GM12878 (cell line): ENCODE data around the gene CNNM2. TPM values are rescaled to one million over a fixed set of nuclear protein-coding genes. Genes with fewer than 3 reads are reported as not detected.

ENCODE experiments used
- ATAC-seq: fragments of 200-7000 bp; cut with Tn5 transposase; 3 replicates; pipeline ENCODE4 v1.9.1; 2020; ENCODE audit warnings: mild to moderate bottlenecking, moderate library complexity
- BruUV-seq: library from RNA; stranded (reverse); fragments of 400-500 nt; replicated peaks from 2 replicates; lab custom pipeline; 2021; lab: Mats Ljungman, UMichigan
- CTCF ChIA-PET: fragments of 300-600 bp; sonication (Branson Sonifier 250); formaldehyde crosslinking; extraction: SDS; loops from one replicate; lab custom pipeline; 2021; ENCODE audit warnings: inconsistent platforms; lab: Yijun Ruan, JAX
- POLR2A ChIA-PET: fragments of 350-600 bp; formaldehyde crosslinking; extraction: SDS; loops from one replicate; lab custom pipeline; 2021; ENCODE audit warnings: inconsistent platforms; lab: Charles Lee
- RAD21 ChIA-PET: fragments of 300-600 bp; sonication (Branson Sonifier 250); formaldehyde crosslinking; loops from one replicate; lab custom pipeline; 2023; ENCODE audit warnings: antibody characterized with exemption; ENCODE audit not compliant: unreplicated experiment; lab: Charles Lee
- SMC1A ChIA-PET: fragments of 300-600 bp; sonication (Branson Sonifier 250); formaldehyde crosslinking; loops from one replicate; lab custom pipeline; 2023; ENCODE audit not compliant: unreplicated experiment, uncharacterized antibody; lab: Charles Lee
- DNase-seq: peaks from one replicate; pipeline ENCODE4 v3.0.0-alpha.2; 2011; ENCODE audit warnings: low read depth, low spot score
- FAIRE-seq: peaks from 3 replicates; lab custom pipeline; 2011; peaks lifted over from hg19 to GRCh38; lab: Jason Lieb, UNC
- H2AFZ ChIP-seq: 2 replicates; pipeline ENCODE4 v1.6.0; 2011; ENCODE audit warnings: low read depth, low read length, control low read depth; ENCODE audit not compliant: control insufficient read depth
- H3K27ac ChIP-seq: 2 replicates; pipeline ENCODE4 v1.5.1; 2011; ENCODE audit warnings: control low read depth; ENCODE audit not compliant: control insufficient read depth, insufficient read depth
- H3K27me3 ChIP-seq, 2 experiments: replicated peaks in 1 of 2; 2 replicates each; pipeline versions ENCODE4 v1.6.0 to v1.6.1; 2011; ENCODE audit warnings: low read length in 1 of 2; ENCODE audit not compliant: control insufficient read depth in 2 of 2, insufficient read depth in 2 of 2
- H3K36me3 ChIP-seq, 2 experiments: 2 replicates each; pipeline ENCODE4 v1.5.1; 2011; ENCODE audit warnings: low read length in 1 of 2; ENCODE audit not compliant: control insufficient read depth in 2 of 2, insufficient read depth in 2 of 2
- H3K4me1 ChIP-seq: 2 replicates; pipeline ENCODE4 v1.6.1; 2011; ENCODE audit warnings: mild to moderate bottlenecking, low read length, moderate library complexity, mixed read lengths; ENCODE audit not compliant: control insufficient read depth, insufficient read depth
- H3K4me2 ChIP-seq: 2 replicates; pipeline ENCODE4 v1.6.0; 2011; ENCODE audit warnings: control low read depth; ENCODE audit not compliant: control insufficient read depth, insufficient read depth
- H3K4me3 ChIP-seq: fragments of 200-600 bp; sonication (generic); 2 replicates; pipeline ENCODE4 v1.5.1; 2016
- H3K79me2 ChIP-seq: 2 replicates; pipeline ENCODE4 v1.6.0; 2011; ENCODE audit warnings: low read length; ENCODE audit not compliant: control insufficient read depth, insufficient read depth
- H3K9ac ChIP-seq: 2 replicates; pipeline ENCODE4 v1.8.0; 2011; ENCODE audit warnings: low read length, control low read depth, mixed read lengths; ENCODE audit not compliant: control insufficient read depth, insufficient read depth
- H3K9me3 ChIP-seq: replicated peaks from 3 replicates; pipeline ENCODE4 v1.5.1; 2011; ENCODE audit warnings: mild to moderate bottlenecking, low read length; ENCODE audit not compliant: control insufficient read depth, insufficient read depth
- H4K20me1 ChIP-seq: 2 replicates; pipeline ENCODE4 v1.6.0; 2011; ENCODE audit not compliant: control insufficient read depth, insufficient read depth
- BRCA1 ChIP-seq: IDR thresholded peaks from 2 replicates; pipeline ENCODE4 v1.6.1; 2011; ENCODE audit warnings: low read depth, low read length, improper control_type of control experiment
- GABPA ChIP-seq: IDR thresholded peaks from 2 replicates; pipeline ENCODE4 v1.6.1; 2014; ENCODE audit warnings: antibody characterized with exemption, low read depth, mild to moderate bottlenecking, inconsistent platforms
- JUND ChIP-seq: IDR thresholded peaks from 2 replicates; pipeline ENCODE4 v1.6.1; 2012; ENCODE audit warnings: low read depth, mild to moderate bottlenecking, low read length, improper control_type of control experiment, moderate library complexity
- MYC ChIP-seq: IDR thresholded peaks from 2 replicates; pipeline ENCODE4 v1.6.1; 2011; ENCODE audit warnings: mild to moderate bottlenecking, low read length, moderate library complexity, inconsistent platforms; ENCODE audit not compliant: insufficient read depth, insufficient replicate concordance, insufficient read length, severe bottlenecking
- RAD21 ChIP-seq: IDR thresholded peaks from 2 replicates; pipeline ENCODE4 v1.6.1; 2011; ENCODE audit warnings: mild to moderate bottlenecking, low read depth, low read length, moderate library complexity; ENCODE audit not compliant: insufficient read depth
- RAD51 ChIP-seq: fragments of 450-650 bp; IDR thresholded peaks from 2 replicates; pipeline ENCODE4 v1.6.1; 2016; ENCODE audit warnings: moderate library complexity, mild to moderate bottlenecking, inconsistent platforms
- ZNF622 ChIP-seq: fragments of 450-650 bp; IDR thresholded peaks from 2 replicates; pipeline ENCODE4 v1.6.1; 2017; ENCODE audit warnings: mild to moderate bottlenecking, inconsistent platforms
- WGBS: methylation state at CpG from one replicate; pipeline ENCODE4 v1.1.6; 2016; ENCODE audit warnings: low lambda C conversion rate; ENCODE audit not compliant: insufficient replicate concordance, insufficient coverage; ENCODE audit errors: missing lambda C conversion rate; 5-methylcytosine and 5-hydroxymethylcytosine counted together
- in situ Hi-C: fragments of 300-500 bp; cut with MboI; formaldehyde crosslinking; loops from 9 replicates; pipeline ENCODE4 v1.14.3; 2018; ENCODE audit warnings: mixed read lengths
- intact Hi-C: fragments of 100-400 bp; cut with micrococcal nuclease; formaldehyde crosslinking; loops from one replicate; pipeline ENCODE4 v1.14.2; 2022; ENCODE audit not compliant: unreplicated experiment
- polyA plus RNA-seq, 11 experiments: library from polyadenylated mRNA; depleted of rRNA in 4 of 11; unstranded in 6 of 11; stranded (reverse) in 5 of 11; fragments of >200 nt; fragmentation: Nextera tagmentation in 4 of 11; fragmentation: Illumina TruSeq in 1 of 11; extraction: Ambion mirVana in 4 of 11; extraction: Trizol in 1 of 11; gene quantifications; 1 replicate in 1 of 11; 2 replicates in 10 of 11; pipeline versions ENCODE4 v1.2.1 to v1.2.3, GENCODE V29; 2011 to 2016; ENCODE audit warnings: inconsistent platforms in 2 of 11, missing spikeins in 2 of 11, low read depth in 1 of 11
- total RNA-seq, 4 experiments: library from RNA; depleted of rRNA in 3 of 4; stranded (reverse); fragments of >200 nt in 3 of 4; fragmentation: Illumina TruSeq in 1 of 4; extraction: Trizol in 1 of 4; gene quantifications; 2 replicates each; pipeline versions ENCODE4 v1.2.1 to v1.2.3, GENCODE V29; 2013 to 2021
- TF ChIP-seq, protein P1 (sequence below), 3 experiments: IDR thresholded peaks in 2 of 3; conservative IDR thresholded peaks in 1 of 3; 2 replicates each; pipeline ENCODE4 v1.5.1; 2011; ENCODE audit warnings: low read depth in 3 of 3, low read length in 3 of 3, mild to moderate bottlenecking in 3 of 3, control low read depth in 2 of 3, moderate library complexity in 2 of 3, inconsistent platforms in 1 of 3, mixed read lengths in 1 of 3; ENCODE audit not compliant: control insufficient read depth in 2 of 3, insufficient read depth in 1 of 3; ENCODE audit errors: extremely low read depth in 1 of 3

Gene CNNM2
- total and polyA plus RNA-seq, 10 of the 15 experiments (the other 5 are each of a cell fraction or from before 2014, with no cell fraction given), result 0.18 to 7.3 (median 2.5) TPM

DNA sequence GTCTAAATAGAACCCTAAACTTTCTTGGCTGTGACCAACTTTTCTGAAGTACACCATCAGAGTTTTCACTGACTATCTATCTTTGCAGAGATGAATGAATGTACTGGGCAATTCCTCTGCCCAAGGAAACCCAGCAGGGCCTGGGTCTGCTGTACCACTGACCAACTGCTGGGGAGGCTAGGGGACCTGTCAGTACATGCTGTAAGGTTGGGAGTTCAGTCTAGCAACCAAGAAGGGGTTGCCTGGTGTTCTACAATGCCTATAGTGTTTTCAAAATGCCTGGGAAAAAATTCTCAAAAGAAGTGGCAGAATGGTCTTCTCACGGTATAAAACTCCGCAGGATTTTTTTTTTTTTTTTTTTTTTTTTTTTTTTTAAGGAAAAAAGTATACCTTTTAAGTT lies 168.7 kb downstream of the CNNM2 start:
- intact Hi-C loops (no loop called here), in situ Hi-C loops (no loop called here)
- no peak overlapping the region for H3K27ac ChIP-seq
- H3K4me1 ChIP-seq, result no peaks in the 10 kb centered on the region
- FAIRE-seq, result no peak
- no peak overlapping the region for H3K9ac ChIP-seq
- BruUV-seq, result no TSS peak
- DNase-seq, result no peak
- no peaks in the 10 kb centered on the region for H4K20me1 ChIP-seq
- WGBS, result 94% methylated on average over 2 of the region's 2 CpGs
- H3K4me3 ChIP-seq, result no peak overlapping the region
- H2AFZ ChIP-seq, result no peak overlapping the region
- H3K36me3 ChIP-seq, result peaks cover 12 to 16% of the 10 kb centered on the region in 2 experiments
- no peaks in the 10 kb centered on the region for H3K27me3 ChIP-seq
- CTCF ChIA-PET, result interaction anchor here (1.1 to 2.2 kb wide), 5 partner anchors 12 to 157 kb away, joined by 3 to 10 read pairs (median 3); no protein-coding TSS in a partner anchor
- RAD21 ChIA-PET, result interaction anchor here (0.8 to 1.6 kb wide), 3 partner anchors 32 to 169 kb away, joined by 3 to 4 read pairs (median 3); partner anchors contain the start of genes CNNM2 and RPEL1
- TF ChIP-seq BRCA1 (no peak), GABPA (no peak), RAD51 (no peak), RAD21 (peak; percentile 17; the same call in 1 of the 2 replicates), JUND (no peak), MYC (no peak), ZNF622 (no peak)
- TF ChIP-seq, protein P1, sequence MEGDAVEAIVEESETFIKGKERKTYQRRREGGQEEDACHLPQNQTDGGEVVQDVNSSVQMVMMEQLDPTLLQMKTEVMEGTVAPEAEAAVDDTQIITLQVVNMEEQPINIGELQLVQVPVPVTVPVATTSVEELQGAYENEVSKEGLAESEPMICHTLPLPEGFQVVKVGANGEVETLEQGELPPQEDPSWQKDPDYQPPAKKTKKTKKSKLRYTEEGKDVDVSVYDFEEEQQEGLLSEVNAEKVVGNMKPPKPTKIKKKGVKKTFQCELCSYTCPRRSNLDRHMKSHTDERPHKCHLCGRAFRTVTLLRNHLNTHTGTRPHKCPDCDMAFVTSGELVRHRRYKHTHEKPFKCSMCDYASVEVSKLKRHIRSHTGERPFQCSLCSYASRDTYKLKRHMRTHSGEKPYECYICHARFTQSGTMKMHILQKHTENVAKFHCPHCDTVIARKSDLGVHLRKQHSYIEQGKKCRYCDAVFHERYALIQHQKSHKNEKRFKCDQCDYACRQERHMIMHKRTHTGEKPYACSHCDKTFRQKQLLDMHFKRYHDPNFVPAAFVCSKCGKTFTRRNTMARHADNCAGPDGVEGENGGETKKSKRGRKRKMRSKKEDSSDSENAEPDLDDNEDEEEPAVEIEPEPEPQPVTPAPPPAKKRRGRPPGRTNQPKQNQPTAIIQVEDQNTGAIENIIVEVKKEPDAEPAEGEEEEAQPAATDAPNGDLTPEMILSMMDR (IDR thresholded peaks at IDR 0.05 in 2 of 3, conservative IDR thresholded peaks at IDR 0.05 in 1 of 3; ENCODE audit: control insufficient read depth in 2 of 3, extremely low read depth in 1 of 3, insufficient read depth in 1 of 3, low read depth in 3 of 3, low read length in 3 of 3), result 0 out of 6 replicates have a peak, but pooled peaks of 1 of the 3 experiments have one; percentile 3
- H3K9me3 ChIP-seq, result no peaks in the 10 kb centered on the region
- H3K79me2 ChIP-seq, result no peaks in the 10 kb centered on the region
- POLR2A ChIA-PET, result no interaction called here
- SMC1A ChIA-PET, result interaction anchor here (0.6 to 2.2 kb wide), 7 partner anchors 14 to 162 kb away, joined by 3 to 11 read pairs (median 4); no protein-coding TSS in a partner anchor
- no peak overlapping the region for H3K4me2 ChIP-seq
- ATAC-seq, result no peak
